HEK293T (cell line): Measurements from ENCODE around the gene AKR1B15.

Experiments used
- BHLHE40 ChIP-seq: fragments of 450-650 bp; IDR thresholded peaks from 2 replicates; pipeline ENCODE4 v1.6.1; 2016; ENCODE audit warnings: mild to moderate bottlenecking, moderate library complexity, borderline replicate concordance
- ELF4 ChIP-seq: fragments of 450-650 bp; IDR thresholded peaks from 2 replicates; pipeline ENCODE4 v1.6.1; 2017; ENCODE audit warnings: antibody characterized with exemption
- SP1 ChIP-seq: fragments of 450-650 bp; IDR thresholded peaks from 2 replicates; pipeline ENCODE4 v1.6.1; 2017
- TARDBP ChIP-seq: fragments of 450-650 bp; IDR thresholded peaks from 2 replicates; pipeline ENCODE4 v1.6.1; 2016

DNA sequence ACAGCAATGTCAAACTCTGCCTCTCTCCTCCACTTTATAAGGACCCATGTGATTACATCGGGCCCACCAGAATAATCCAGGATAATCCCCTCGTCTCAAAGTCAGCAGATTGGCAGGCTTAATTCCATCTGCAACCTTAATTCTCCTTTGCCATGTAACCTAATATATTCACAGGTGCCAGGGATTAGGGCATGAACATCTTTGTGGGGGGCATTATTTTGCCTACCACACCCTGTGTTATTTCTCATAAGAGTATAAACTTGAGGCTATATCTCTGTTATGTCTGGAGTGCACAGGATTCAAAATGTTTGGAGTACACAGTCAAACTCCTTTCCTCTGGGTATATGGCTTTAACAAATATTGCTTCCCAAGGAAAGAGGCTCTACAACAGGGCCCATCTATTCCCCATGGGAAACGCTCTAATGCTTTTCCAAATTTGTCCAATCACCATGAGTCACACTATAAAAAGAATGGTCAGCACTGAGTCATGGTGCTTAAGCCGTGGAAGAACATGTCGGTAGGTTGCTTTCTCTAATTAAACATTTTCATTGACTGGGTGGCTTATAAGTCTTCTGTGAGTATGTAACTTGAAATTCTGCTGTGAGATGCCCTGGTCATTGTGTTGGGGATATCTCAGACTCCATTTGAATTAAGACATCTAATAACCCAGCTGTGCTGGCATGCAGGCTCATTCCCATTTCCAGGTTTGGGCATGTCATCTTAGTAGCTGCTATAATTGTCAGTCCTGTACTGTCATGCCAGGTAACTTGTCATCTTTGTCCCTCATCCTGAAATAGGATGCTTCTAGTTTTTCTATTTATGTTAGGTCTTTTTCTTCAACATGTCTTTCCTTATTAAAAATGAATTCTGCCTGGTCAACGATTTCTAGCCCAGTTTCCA is 33.1 kb upstream of the AKR1B15 start:
- no peak for TF ChIP-seq BHLHE40
- no peak for TF ChIP-seq SP1
- no peak for TF ChIP-seq ELF4
- TF ChIP-seq TARDBP, result no peak
